A375 (cell line): ENCODE measurements around the gene SBK2. TPM values are rescaled to one million over a fixed set of nuclear protein-coding genes. Genes with fewer than 3 reads are reported as not detected.

Source experiments
- total RNA-seq: library from RNA; depleted of rRNA; stranded (reverse); fragments of >200 nt; shearing (Covaris generic); gene quantifications from 2 replicates; pipeline ENCODE4 v1.2.3, GENCODE V29; 2014; rRNA removed

SBK2 gene, protein sequence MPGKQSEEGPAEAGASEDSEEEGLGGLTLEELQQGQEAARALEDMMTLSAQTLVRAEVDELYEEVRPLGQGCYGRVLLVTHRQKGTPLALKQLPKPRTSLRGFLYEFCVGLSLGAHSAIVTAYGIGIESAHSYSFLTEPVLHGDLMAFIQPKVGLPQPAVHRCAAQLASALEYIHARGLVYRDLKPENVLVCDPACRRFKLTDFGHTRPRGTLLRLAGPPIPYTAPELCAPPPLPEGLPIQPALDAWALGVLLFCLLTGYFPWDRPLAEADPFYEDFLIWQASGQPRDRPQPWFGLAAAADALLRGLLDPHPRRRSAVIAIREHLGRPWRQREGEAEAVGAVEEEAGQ
- not detected in 2 replicates for total RNA-seq

GRCh38 chr19:55536951-55537740, at the start of gene SBK2:
SBK2 (minus strand) TSS chr19:55537133; CDS start chr19:55536294, 839 bp downstream.

DNA sequence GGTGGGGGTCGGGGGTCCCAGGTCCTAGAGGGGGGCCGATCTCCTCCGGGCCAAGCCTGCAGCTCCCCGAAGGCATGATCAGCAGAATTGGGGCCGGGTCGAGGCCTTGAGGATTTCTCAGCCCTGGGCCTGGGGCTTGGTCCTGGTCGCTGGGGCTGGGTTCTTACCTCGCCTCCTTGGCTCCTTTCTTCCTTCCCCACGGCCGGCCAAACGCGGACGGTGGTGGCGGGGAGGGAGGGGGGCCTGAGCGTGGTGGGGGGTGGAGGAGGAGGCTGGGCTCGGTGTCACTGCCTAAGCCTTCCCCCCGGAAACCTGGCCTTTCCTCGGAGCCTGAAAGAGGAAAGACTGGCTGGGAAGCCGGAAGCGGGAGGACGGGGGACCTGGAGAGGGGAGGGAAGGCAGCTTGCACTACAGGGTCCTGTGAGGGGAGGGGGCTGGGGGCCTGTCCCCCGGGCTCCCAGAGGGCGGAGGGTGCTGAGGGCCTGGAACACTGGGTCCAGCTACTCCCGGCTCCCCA, 43.8 kb upstream of the SBK2 start, which contains the start of gene ZNF579:
Gene ZNF579, minus strand, starts transcription at position 221 of the 517 bp plus-strand sequence. CDS start 1,209 bp downstream, outside the sequence.

GRCh38 chr19:55545443-55545842, 8.5 kb upstream of the SBK2 start, which contains the start of gene SBK3:
SBK3 (minus strand) TSS chr19:55545543; CDS start chr19:55545543, 0 bp downstream.

DNA sequence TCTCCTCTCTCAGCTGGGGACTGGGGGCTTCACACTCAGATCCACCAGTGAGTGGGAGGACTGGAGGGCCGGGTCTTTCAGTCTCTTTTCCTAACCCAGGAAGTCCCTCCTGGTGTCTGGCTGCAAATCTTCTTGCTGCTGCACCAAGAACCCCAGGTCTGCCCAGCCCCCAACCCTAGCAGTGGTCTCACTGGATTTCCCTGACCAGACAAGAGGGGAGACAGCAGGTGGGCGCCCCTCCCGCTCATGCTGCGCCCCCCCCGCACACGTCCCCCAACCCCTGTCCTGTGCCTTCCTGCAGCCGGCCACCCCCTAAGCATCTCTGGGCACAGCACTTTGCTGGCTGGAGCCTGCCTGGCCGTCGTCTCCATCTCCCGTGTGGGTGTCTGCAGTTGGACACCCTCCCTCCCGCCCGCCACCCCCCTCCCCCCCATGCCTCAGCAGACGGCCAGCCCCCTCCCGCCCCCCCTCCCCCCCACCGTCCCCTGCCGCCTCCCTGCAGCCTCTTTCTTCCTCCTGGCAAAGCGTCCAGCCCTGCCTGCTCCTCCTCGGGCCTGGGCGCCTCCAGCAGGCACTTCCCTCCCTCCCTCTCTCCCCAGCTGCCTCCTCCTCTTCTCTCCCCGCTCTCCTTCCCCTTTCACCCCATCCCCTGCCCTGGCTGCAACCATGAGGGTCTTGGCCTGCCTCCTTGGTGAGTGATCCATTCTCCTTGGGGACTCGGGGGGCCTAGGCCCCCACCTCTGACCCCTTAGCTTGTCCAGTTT, 48.8 kb downstream of the SBK2 start, which contains the start of gene SSC5D:
Gene SSC5D, plus strand, starts transcription at position 513 of the 764 bp plus-strand sequence. Its CDS starts 154 bp downstream, at position 667.

DNA sequence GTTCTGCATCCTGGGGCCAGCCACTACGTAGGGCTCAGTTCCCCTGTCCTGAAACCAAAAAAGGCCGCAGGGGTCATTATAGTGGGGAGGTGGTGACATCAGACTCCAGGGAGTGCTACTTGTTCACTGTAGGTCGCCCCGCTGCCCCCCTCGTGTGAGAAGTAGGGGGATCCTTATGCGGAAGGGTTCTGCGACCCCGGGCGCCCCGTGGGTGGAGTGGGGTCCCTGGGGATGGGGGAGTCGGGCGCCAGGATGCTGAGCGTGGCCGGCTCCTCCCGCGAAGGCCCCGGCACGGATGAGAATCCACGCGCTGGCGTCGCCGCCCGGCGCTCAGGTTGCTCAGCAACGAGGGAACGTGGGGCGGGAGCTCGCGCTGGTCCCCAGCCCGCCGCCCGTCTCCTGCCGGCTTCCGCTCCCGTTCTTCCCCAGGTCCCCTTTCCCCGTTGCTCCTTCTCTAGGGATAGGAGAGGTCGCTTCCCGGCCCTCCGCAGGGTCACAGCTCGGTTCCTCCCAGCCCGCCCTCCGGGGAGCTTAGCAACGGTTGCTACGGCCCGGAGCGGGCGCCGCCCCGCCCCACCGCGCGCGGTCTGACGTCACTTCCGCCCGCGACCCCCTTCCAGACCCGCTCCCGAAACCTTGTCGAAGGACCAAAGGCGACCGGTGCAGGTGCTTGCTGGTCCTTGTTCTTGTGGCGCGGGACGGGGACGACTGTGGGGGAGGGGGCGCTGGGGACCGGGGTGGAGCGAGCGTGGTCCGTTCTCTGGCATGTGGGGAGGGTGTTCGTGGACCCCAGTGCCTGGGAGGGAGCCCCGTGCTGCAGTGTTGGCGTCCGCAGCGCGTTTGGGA, 52.1 kb downstream of the SBK2 start, which contains the start of gene NAT14:
Gene NAT14, plus strand, starts transcription at position 596 of the 846 bp plus-strand sequence. CDS start 521 bp downstream, outside the sequence.

Other genes starting within 250 kb of the SBK2 start
- gene TMEM150B, start 211.8 kb downstream of the SBK2 start, total RNA-seq = not detected in 2 replicates
- gene KMT5C, start 197.3 kb downstream of the SBK2 start, total RNA-seq = 16.7 and 17.0 TPM in 2 replicates
- gene COX6B2, start 182.4 kb downstream of the SBK2 start, total RNA-seq = 0.08 and 0.26 TPM in 2 replicates
- gene GARIN5B, start 173.9 kb downstream of the SBK2 start, total RNA-seq = not detected in 2 replicates
- gene IL11, start 166.7 kb downstream of the SBK2 start, total RNA-seq = 27.0 and 27.7 TPM in 2 replicates
- gene TMEM190, start 160.3 kb downstream of the SBK2 start, total RNA-seq = 0.45 and 1.4 TPM in 2 replicates
- 1.1 and 1.6 TPM in 2 replicates for gene TMEM238, start 152.8 kb downstream of the SBK2 start, total RNA-seq
- 710 and 881 TPM in 2 replicates for gene RPL28, start 151.2 kb downstream of the SBK2 start, total RNA-seq
- 1,207 and 1,551 TPM in 2 replicates for gene UBE2S, start 129.3 kb downstream of the SBK2 start, total RNA-seq
- 0.03 TPM in 1 of 2 replicates, not detected in the other for gene SHISA7, start 93.8 kb downstream of the SBK2 start, total RNA-seq
- 54.6 and 60.8 TPM in 2 replicates for gene ISOC2, start 75.5 kb downstream of the SBK2 start, total RNA-seq
- not detected in 2 replicates for gene C19orf85, start 72.4 kb downstream of the SBK2 start, total RNA-seq
- gene ZNF628, start 60.5 kb downstream of the SBK2 start, total RNA-seq = 6.7 and 6.9 TPM in 2 replicates
- 39.9 and 45.6 TPM in 2 replicates for gene NAT14, start 51.9 kb downstream of the SBK2 start, total RNA-seq
- gene SSC5D, start 48.7 kb downstream of the SBK2 start, total RNA-seq = 0.53 and 0.93 TPM in 2 replicates
- gene SBK3, start 8.4 kb upstream of the SBK2 start, total RNA-seq = 0.11 TPM in 1 of 2 replicates, not detected in the other
- 5.2 and 5.4 TPM in 2 replicates for gene ZNF579, start 43.7 kb upstream of the SBK2 start, total RNA-seq
- gene FIZ1, start 62.4 kb upstream of the SBK2 start, total RNA-seq = 9.3 and 10.3 TPM in 2 replicates
- 8.6 and 12.3 TPM in 2 replicates for gene ZNF524, start 63.2 kb upstream of the SBK2 start, total RNA-seq
- gene ZNF865, start 68.5 kb upstream of the SBK2 start, total RNA-seq = 2.7 and 3.7 TPM in 2 replicates
- 5.2 and 6.1 TPM in 2 replicates for gene ZNF784, start 87.4 kb upstream of the SBK2 start, total RNA-seq
- 15.3 and 22.6 TPM in 2 replicates for gene ZNF580, start 103.9 kb upstream of the SBK2 start, total RNA-seq
- 28.6 and 29.3 TPM in 2 replicates for gene ZNF581, start 106.5 kb upstream of the SBK2 start, total RNA-seq
- 26.5 and 33.1 TPM in 2 replicates for gene CCDC106, start 111.1 kb upstream of the SBK2 start, total RNA-seq
- 291 and 325 TPM in 2 replicates for gene U2AF2, start 117.9 kb upstream of the SBK2 start, total RNA-seq
- 79.8 and 91.3 TPM in 2 replicates for gene EPN1, start 138.1 kb upstream of the SBK2 start, total RNA-seq
- gene NLRP9, start 201.3 kb upstream of the SBK2 start, total RNA-seq = not detected in 2 replicates
- 1.0 and 2.7 TPM in 2 replicates for gene RFPL4A, start 222.0 kb upstream of the SBK2 start, total RNA-seq
- 0.37 TPM in 1 of 2 replicates, not detected in the other for gene RFPL4AL1, start 232.0 kb upstream of the SBK2 start, total RNA-seq